Measurements from ENCODE around the gene GPR15LG. TPM values are rescaled to one million over a fixed set of nuclear protein-coding genes. Genes with fewer than 3 reads are reported as not detected.
A peak's percentile ranks its signal among the peaks of the same experiment; 100 is the strongest.
"Not testable (repeated sequence)": the region's sequence is repeated elsewhere in the genome, so short reads cannot be mapped to it uniquely, and the experiment has no call there.

The GPR15LG gene
- total RNA-seq, 4 donors from 2014 or later: 23.1 to 83.2 (median 52.2) TPM

DNA sequence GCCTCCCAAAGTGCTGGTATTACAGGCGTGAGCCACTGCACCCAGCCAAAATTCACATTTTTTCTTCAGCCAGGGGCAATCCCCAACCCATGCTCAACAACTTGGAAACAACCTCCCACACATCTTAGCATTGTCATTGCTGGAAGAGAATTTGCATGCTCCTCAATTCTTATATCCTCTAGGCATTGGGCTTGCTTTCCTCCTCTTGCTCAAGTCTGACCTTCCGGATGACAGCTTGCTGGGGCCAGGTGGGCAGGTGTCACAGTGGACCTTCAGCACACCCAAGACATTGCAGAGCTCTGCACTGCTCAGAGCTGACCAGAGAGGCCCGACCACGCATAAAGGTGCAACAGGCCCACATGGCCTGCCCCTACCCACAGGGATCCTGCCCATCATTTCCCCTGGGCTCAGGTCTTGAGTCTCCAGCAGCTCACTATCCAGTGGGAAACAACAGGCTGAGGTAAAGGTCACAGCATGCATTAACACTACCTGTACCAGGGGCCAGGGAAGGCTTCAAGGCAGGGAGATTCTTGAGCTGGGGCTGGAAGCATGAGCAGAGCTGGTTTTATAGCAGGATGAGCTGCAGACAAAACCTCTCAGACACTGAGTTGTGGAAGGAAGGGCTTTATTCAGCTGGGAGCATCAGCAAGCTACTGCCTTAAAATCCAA is 6.8 kb upstream of the GPR15LG start:
- TF ChIP-seq POLR2A (IDR thresholded peaks at IDR 0.05) (no peak), CTCF (IDR thresholded peaks at IDR 0.05) (no peak)
- no peaks in the 10 kb centered on the region for H3K36me3 ChIP-seq
- H3K9me3 ChIP-seq: no peaks in the 10 kb centered on the region
- H3K4me3 ChIP-seq: no peak overlapping the region
- H3K27ac ChIP-seq: no peak overlapping the region
- H3K27me3 ChIP-seq: no peaks in the 10 kb centered on the region
- no peaks in the 10 kb centered on the region for H3K4me1 ChIP-seq
- DNase-seq: no peak

- not testable (repeated sequence) for H3K4me1 ChIP-seq, DNase-seq, H3K27ac ChIP-seq, H3K27me3 ChIP-seq, H3K9me3 ChIP-seq, H3K36me3 ChIP-seq, H3K4me3 ChIP-seq
These were observed 6.3 kb upstream of the GPR15LG start for GRCh38 chr10:84167289-84167653.

- DNase-seq, H3K4me1 ChIP-seq, H3K9me3 ChIP-seq, H3K36me3 ChIP-seq, H3K27ac ChIP-seq, H3K27me3 ChIP-seq, H3K4me3 ChIP-seq: not testable (repeated sequence)
These were observed 5.2 kb upstream of the GPR15LG start for GRCh38 chr10:84168382-84168781.

DNA sequence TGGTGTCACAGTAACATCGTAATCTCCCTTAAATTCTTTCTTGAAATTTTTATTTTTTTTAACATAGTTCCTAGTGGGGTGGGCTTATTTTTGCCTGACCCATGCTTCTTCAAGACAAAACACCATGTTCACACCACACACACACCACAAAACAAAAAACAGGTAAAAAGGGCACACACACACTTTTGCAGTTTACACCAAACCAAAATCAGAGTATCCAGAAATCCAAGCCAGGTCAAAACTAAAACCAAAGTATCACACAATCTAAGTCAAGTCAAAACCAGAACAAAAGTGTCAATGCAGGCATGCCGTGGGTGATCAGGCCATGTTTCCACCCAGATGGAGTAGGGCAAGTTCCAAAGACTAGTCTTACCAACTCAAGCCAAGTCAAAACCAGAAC is 2.4 kb upstream of the GPR15LG start:
- not testable (repeated sequence) for DNase-seq, H3K27me3 ChIP-seq, H3K4me3 ChIP-seq, H3K4me1 ChIP-seq, H3K9me3 ChIP-seq, H3K27ac ChIP-seq, H3K36me3 ChIP-seq

GRCh38 chr10:84171700-84172466 is 1.7 kb upstream of the GPR15LG start:
- peak overlapping the region in 3 of 4 donors; percentile 70 to 88 (median 88) for H3K27ac ChIP-seq
- H3K27me3 ChIP-seq, H3K9me3 ChIP-seq, H3K36me3 ChIP-seq, H3K4me1 ChIP-seq, DNase-seq, H3K4me3 ChIP-seq: not testable (repeated sequence)

- H3K27ac ChIP-seq: peak overlapping the region in 3 of 4 donors; percentile 70 to 88 (median 88)
- peak in 1 of 6 experiments; percentile 16 for TF ChIP-seq CTCF (IDR thresholded peaks at IDR 0.05)
- no peak for TF ChIP-seq POLR2A (IDR thresholded peaks at IDR 0.05)
- peaks cover 0 to 8% (median 5%) of the 10 kb centered on the region in 4 donors for H3K4me1 ChIP-seq
- peak in 2 of 3 donors; percentile 79 to 84 for DNase-seq
- H3K36me3 ChIP-seq: no peaks in the 10 kb centered on the region
- no peaks in the 10 kb centered on the region for H3K27me3 ChIP-seq
- H3K4me3 ChIP-seq: no peak overlapping the region
- no peaks in the 10 kb centered on the region for H3K9me3 ChIP-seq
These were observed 889 bp upstream of the GPR15LG start for GRCh38 chr10:84172467-84173356.

DNA sequence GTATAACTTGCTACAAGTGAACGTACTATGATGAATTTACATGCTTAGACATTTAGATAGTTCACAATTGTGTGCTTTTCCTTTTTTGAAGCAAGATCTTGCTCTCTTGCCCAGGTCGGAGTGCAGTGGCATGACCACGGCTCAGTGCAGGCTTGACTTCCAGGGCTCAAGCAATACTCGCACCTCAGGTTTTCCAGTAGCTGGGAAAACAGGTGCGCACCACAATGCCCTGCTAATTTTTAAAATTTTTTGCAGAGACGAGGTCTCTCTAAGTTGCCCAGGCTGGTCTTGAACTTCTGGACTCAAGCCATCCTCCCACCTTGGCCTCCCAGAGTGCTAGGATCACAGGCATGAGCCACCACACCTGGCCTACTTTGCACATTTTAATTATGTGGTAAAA is 1.8 kb downstream of the GPR15LG start:
- H3K36me3 ChIP-seq: peaks cover 0 to 3% (median 0%) of the 10 kb centered on the region in 3 donors
- no peaks in the 10 kb centered on the region for H3K9me3 ChIP-seq
- H3K4me3 ChIP-seq: no peak overlapping the region
- no peak for DNase-seq
- H3K27ac ChIP-seq: no peak overlapping the region
- peaks cover 0 to 13% (median 9%) of the 10 kb centered on the region in 4 donors for H3K4me1 ChIP-seq
- no peaks in the 10 kb centered on the region for H3K27me3 ChIP-seq
- TF ChIP-seq POLR2A (IDR thresholded peaks at IDR 0.05): no peak
- TF ChIP-seq CTCF (IDR thresholded peaks at IDR 0.05): no peak

Measured in Peyer's patch (tissue), 4 donors.